ENCODE data around the gene NWD2. TPM values are rescaled to one million over a fixed set of nuclear protein-coding genes. Genes with fewer than 3 reads are reported as not detected.
A peak's percentile ranks its signal among the peaks of the same experiment; 100 is the strongest.
"Not testable (repeated sequence)": the region's sequence is repeated elsewhere in the genome, so short reads cannot be mapped to it uniquely, and the experiment has no call there.

NWD2 gene
- polyA plus RNA-seq (2012; ENCODE audit: low read depth, missing spikeins): 0.01 TPM

DNA sequence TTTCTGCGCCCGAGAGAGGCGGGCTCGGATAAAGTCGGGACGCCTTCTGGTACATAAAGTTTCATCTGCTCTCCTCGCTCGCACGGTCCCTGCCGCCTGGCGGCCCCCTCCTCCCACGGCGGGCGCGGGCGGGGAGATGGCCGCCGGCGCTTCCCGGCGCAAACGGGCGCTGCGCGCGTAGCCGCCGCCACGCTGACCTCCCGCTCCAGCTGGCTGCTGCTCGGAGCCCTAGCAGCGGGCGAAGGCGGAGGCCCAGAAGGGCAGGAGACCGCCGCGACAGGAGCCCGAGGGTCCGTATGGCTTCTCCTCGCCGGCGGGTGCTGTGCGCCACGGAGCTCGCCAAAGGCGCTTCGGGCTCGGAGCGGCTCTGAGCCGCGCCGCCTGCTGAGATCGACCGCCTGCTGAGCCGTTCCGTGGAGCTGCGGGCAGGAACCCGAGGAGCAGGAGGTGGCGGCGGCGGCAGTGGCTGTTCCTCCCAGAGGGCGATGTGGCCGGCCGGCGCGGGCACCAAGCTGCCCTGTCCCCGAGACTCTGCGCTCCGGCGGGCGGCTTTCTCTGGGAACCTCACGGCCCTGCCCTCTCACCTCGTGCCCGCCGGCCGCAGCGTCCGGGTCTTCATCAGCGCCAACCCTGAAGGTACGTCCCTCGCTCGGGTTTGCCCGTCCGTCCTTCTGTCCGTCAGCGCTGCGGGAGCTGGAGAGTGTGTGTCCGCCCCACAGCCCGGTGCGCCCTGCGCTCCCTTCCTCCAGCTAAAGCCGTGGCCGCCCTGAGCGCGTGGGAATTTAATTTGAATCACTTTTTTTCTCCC lies at the start of gene NWD2:
NWD2 (plus strand) TSS at position 161 of the 808 bp plus-strand sequence; CDS start at position 486, 325 bp downstream.
- TF ChIP-seq TAF1 (IDR thresholded peaks at IDR 0.05; ENCODE audit: low read depth, low read length) (no peak), POLR2AphosphoS5 (IDR thresholded peaks at IDR 0.05; ENCODE audit: low read depth, low read length) (no peak), POLR2A (IDR thresholded peaks at IDR 0.05; ENCODE audit: low read depth, low read length) (no peak), PAX5 (IDR thresholded peaks at IDR 0.05; ENCODE audit: insufficient read depth, low read length, severe bottlenecking) (no peak), POU2F2 (IDR thresholded peaks at IDR 0.05; ENCODE audit: low read depth, low read length) (no peak), SPI1 (IDR thresholded peaks at IDR 0.05; ENCODE audit: low read depth, low read length) (no peak)
- FAIRE-seq: no peak
- DNase-seq (ENCODE audit: insufficient read length, low spot score): peak; percentile 11

- no peak for TF ChIP-seq PAX5 (IDR thresholded peaks at IDR 0.05; ENCODE audit: insufficient read depth, low read length, severe bottlenecking)
- no peak for TF ChIP-seq TAF1 (IDR thresholded peaks at IDR 0.05; ENCODE audit: low read depth, low read length)
- no peak for TF ChIP-seq POLR2AphosphoS5 (IDR thresholded peaks at IDR 0.05; ENCODE audit: low read depth, low read length)
- no peak for TF ChIP-seq SPI1 (IDR thresholded peaks at IDR 0.05; ENCODE audit: low read depth, low read length)
- TF ChIP-seq POU2F2 (IDR thresholded peaks at IDR 0.05; ENCODE audit: low read depth, low read length): no peak
- TF ChIP-seq POLR2A (IDR thresholded peaks at IDR 0.05; ENCODE audit: low read depth, low read length): no peak
Observed at GRCh38 chr4:37197899-37198298, 46.6 kb upstream of the NWD2 start.

GRCh38 chr4:37204740-37205139 lies 39.8 kb upstream of the NWD2 start:
- not testable (repeated sequence) for DNase-seq (ENCODE audit: insufficient read length, low spot score); FAIRE-seq

More at GRCh38 chr4:37197899-37198298, 46.6 kb upstream of the NWD2 start:
- no peak for DNase-seq (ENCODE audit: insufficient read length, low spot score)
- FAIRE-seq: no peak

DNA sequence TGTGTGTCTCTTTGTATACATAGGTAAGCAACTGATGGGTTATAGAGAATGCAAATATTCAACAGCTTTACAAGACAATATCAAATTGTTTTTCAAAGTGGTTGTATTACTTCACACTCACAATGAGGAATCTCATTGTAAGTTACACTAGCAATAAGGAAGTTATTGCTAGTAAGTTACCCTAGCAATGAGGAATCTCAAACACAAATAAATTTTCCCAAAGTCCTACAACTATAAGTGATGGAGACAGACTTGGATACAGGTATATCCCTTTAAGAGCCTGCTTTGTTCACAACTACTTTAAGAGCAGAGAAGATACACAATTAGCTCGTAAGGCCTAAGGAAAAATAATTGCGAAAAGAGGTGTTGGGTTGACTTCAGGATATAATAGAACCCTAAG lies 28.3 kb upstream of the NWD2 start:
- no peak for TF ChIP-seq TAF1 (IDR thresholded peaks at IDR 0.05; ENCODE audit: low read depth, low read length)
- no peak for TF ChIP-seq PAX5 (IDR thresholded peaks at IDR 0.05; ENCODE audit: insufficient read depth, low read length, severe bottlenecking)
- TF ChIP-seq SPI1 (IDR thresholded peaks at IDR 0.05; ENCODE audit: low read depth, low read length): no peak
- no peak for TF ChIP-seq POLR2A (IDR thresholded peaks at IDR 0.05; ENCODE audit: low read depth, low read length)
- no peak for TF ChIP-seq POU2F2 (IDR thresholded peaks at IDR 0.05; ENCODE audit: low read depth, low read length)
- no peak for TF ChIP-seq POLR2AphosphoS5 (IDR thresholded peaks at IDR 0.05; ENCODE audit: low read depth, low read length)
- no peak for FAIRE-seq
- DNase-seq (ENCODE audit: insufficient read length, low spot score): no peak

GRCh38 chr4:37219242-37219641 lies 25.3 kb upstream of the NWD2 start:
- no peak for FAIRE-seq
- no peak for DNase-seq (ENCODE audit: insufficient read length, low spot score)
- TF ChIP-seq SPI1 (IDR thresholded peaks at IDR 0.05; ENCODE audit: low read depth, low read length) (no peak), TAF1 (IDR thresholded peaks at IDR 0.05; ENCODE audit: low read depth, low read length) (no peak), POLR2AphosphoS5 (IDR thresholded peaks at IDR 0.05; ENCODE audit: low read depth, low read length) (no peak), POU2F2 (IDR thresholded peaks at IDR 0.05; ENCODE audit: low read depth, low read length) (no peak), POLR2A (IDR thresholded peaks at IDR 0.05; ENCODE audit: low read depth, low read length) (no peak), PAX5 (IDR thresholded peaks at IDR 0.05; ENCODE audit: insufficient read depth, low read length, severe bottlenecking) (no peak)

- DNase-seq (ENCODE audit: insufficient read length, low spot score) (no peak), FAIRE-seq (no peak)
- TF ChIP-seq SPI1 (IDR thresholded peaks at IDR 0.05; ENCODE audit: low read depth, low read length): no peak
- TF ChIP-seq POU2F2 (IDR thresholded peaks at IDR 0.05; ENCODE audit: low read depth, low read length): no peak
- no peak for TF ChIP-seq POLR2AphosphoS5 (IDR thresholded peaks at IDR 0.05; ENCODE audit: low read depth, low read length)
- no peak for TF ChIP-seq PAX5 (IDR thresholded peaks at IDR 0.05; ENCODE audit: insufficient read depth, low read length, severe bottlenecking)
Observed at GRCh38 chr4:37219990-37220389, 24.6 kb upstream of the NWD2 start.

DNA sequence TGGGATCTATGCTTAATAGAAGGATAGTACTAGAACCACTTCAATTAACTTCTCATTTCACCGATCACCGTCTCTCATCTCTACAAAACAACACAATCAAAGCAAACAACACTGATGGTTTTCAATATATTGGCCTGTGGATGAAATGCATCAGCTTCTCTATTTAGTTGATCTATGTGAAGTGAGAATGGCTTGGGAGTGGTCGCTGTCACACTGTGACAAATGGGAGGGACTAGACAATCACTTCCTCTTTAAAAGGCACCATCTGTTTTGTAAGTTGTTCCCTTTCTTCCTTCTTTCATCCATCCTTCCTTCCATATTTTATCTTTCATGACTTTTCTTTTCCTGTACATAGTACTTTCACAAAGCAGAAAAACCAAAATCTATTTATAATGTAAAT lies 23.9 kb upstream of the NWD2 start:
- DNase-seq (ENCODE audit: insufficient read length, low spot score) (no peak), FAIRE-seq (no peak)
- TF ChIP-seq PAX5 (IDR thresholded peaks at IDR 0.05; ENCODE audit: insufficient read depth, low read length, severe bottlenecking) (no peak), POLR2AphosphoS5 (IDR thresholded peaks at IDR 0.05; ENCODE audit: low read depth, low read length) (no peak), SPI1 (IDR thresholded peaks at IDR 0.05; ENCODE audit: low read depth, low read length) (no peak), TAF1 (IDR thresholded peaks at IDR 0.05; ENCODE audit: low read depth, low read length) (no peak), POU2F2 (IDR thresholded peaks at IDR 0.05; ENCODE audit: low read depth, low read length) (no peak), POLR2A (IDR thresholded peaks at IDR 0.05; ENCODE audit: low read depth, low read length) (no peak)

DNA sequence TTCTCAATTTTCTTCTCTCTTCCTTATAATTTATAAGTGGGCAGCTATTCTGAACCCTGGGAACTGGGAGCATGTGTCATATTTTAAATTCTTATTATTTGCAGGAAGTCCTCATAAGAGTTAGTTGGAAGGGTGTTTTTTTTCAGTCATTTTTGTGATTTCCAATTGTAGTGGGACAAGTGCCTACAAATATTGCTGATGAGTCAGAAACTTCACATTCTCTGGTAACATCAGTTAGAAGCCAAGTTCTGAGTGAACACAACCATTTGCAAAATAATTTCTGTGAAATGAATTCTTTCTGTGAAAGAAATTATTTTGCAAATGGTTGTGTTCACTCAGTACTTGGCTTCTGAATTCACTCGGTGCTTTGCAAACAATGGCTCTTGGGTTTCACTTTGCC lies 20.8 kb upstream of the NWD2 start:
- no peak for TF ChIP-seq POLR2A (IDR thresholded peaks at IDR 0.05; ENCODE audit: low read depth, low read length)
- no peak for FAIRE-seq
- DNase-seq (ENCODE audit: insufficient read length, low spot score): no peak

DNA sequence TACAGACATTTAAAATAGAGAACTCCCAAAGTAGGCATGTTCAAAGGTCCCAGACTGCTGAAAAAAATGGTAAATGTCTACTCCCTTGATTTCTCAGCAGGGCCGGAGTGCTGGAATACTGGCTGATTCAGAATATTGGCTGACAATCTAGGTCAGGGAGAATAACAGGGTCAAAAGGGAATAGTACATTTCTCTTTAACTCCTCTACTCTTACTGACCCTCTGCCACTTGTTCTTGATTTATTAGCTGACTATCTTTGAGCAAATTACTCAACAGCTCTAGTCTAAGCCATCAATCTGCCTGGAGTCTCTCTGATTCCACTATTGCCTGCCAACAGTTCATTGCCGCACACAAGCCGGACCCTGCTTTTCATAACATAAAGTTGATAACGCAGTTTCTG lies 19.7 kb upstream of the NWD2 start:
- no peak for FAIRE-seq
- TF ChIP-seq POLR2AphosphoS5 (IDR thresholded peaks at IDR 0.05; ENCODE audit: low read depth, low read length) (no peak), POLR2A (IDR thresholded peaks at IDR 0.05; ENCODE audit: low read depth, low read length) (no peak), PAX5 (IDR thresholded peaks at IDR 0.05; ENCODE audit: insufficient read depth, low read length, severe bottlenecking) (no peak), SPI1 (IDR thresholded peaks at IDR 0.05; ENCODE audit: low read depth, low read length) (no peak), TAF1 (IDR thresholded peaks at IDR 0.05; ENCODE audit: low read depth, low read length) (no peak), POU2F2 (IDR thresholded peaks at IDR 0.05; ENCODE audit: low read depth, low read length) (no peak)

GRCh38 chr4:37225778-37226177 lies 18.8 kb upstream of the NWD2 start:
- DNase-seq (ENCODE audit: insufficient read length, low spot score) (no peak), FAIRE-seq (no peak)
- TF ChIP-seq SPI1 (IDR thresholded peaks at IDR 0.05; ENCODE audit: low read depth, low read length) (no peak), POU2F2 (IDR thresholded peaks at IDR 0.05; ENCODE audit: low read depth, low read length) (no peak), POLR2A (IDR thresholded peaks at IDR 0.05; ENCODE audit: low read depth, low read length) (no peak)

More for the DNA sequence above, 19.7 kb upstream of the NWD2 start:
- DNase-seq (ENCODE audit: insufficient read length, low spot score): no peak
